MCF 10A (cell line): Measurements from ENCODE around the gene PAXX. TPM values are rescaled to one million over a fixed set of nuclear protein-coding genes. Genes with fewer than 3 reads are reported as not detected.

Experiments
- BruUV-seq: library from RNA; stranded (reverse); fragments of 400-500 nt; replicated peaks from 2 replicates; lab custom pipeline; 2021; lab: Mats Ljungman, UMichigan
- CTCF ChIA-PET: fragments of 300-600 bp; sonication (Branson Sonifier 250); formaldehyde crosslinking; extraction: SDS; loops from one replicate; lab custom pipeline; 2021; ENCODE audit warnings: antibody characterized with exemption, inconsistent platforms; lab: Yijun Ruan, JAX
- POLR2A ChIA-PET: fragments of 300-600, 350-650 bp; sonication (Branson Sonifier 250); formaldehyde crosslinking; extraction: SDS; loops from one replicate; lab custom pipeline; 2020; ENCODE audit warnings: antibody characterized with exemption, inconsistent platforms; lab: Yijun Ruan, JAX
- DNase-seq: peaks from one replicate; pipeline ENCODE4 v3.0.0-alpha.2; 2018; ENCODE audit not compliant: unreplicated experiment
- H3K27ac Mint-ChIP-seq: one replicate; pipeline ENCODE4 v1.8.0; 2022; ENCODE audit warnings: mild to moderate bottlenecking, low read depth, mixed read lengths; ENCODE audit not compliant: unreplicated experiment
- H3K27me3 Mint-ChIP-seq: one replicate; pipeline ENCODE4 v1.8.0; 2022; ENCODE audit warnings: mixed read lengths; ENCODE audit not compliant: insufficient read depth, unreplicated experiment
- H3K36me3 Mint-ChIP-seq: one replicate; pipeline ENCODE4 v1.8.0; 2022; ENCODE audit warnings: mild to moderate bottlenecking, moderate library complexity, mixed read lengths; ENCODE audit not compliant: insufficient read depth, unreplicated experiment
- H3K4me1 Mint-ChIP-seq: one replicate; pipeline ENCODE4 v1.8.0; 2022; ENCODE audit warnings: mixed read lengths; ENCODE audit not compliant: insufficient read depth, unreplicated experiment
- H3K4me3 Mint-ChIP-seq: one replicate; pipeline ENCODE4 v1.8.0; 2022; ENCODE audit warnings: mild to moderate bottlenecking, moderate library complexity, mixed read lengths; ENCODE audit not compliant: unreplicated experiment
- H3K9me3 Mint-ChIP-seq: one replicate; pipeline ENCODE4 v1.8.0; 2022; ENCODE audit warnings: mixed read lengths; ENCODE audit not compliant: unreplicated experiment
- intact Hi-C: fragments of 100-400 bp; cut with micrococcal nuclease; formaldehyde crosslinking; loops from 2 replicates; pipeline ENCODE4 v1.14.1; 2022
- total RNA-seq: library from RNA; stranded (reverse); gene quantifications from 2 replicates; pipeline ENCODE4 v1.2.3, GENCODE V29; 2022
- TF ChIP-seq, protein P1 (sequence below): fragments of 200-600 bp; IDR thresholded peaks from one replicate; pipeline ENCODE4 v1.8.0; 2022; ENCODE audit warnings: antibody characterized with exemption, mild to moderate bottlenecking; ENCODE audit not compliant: unreplicated experiment

PAXX gene
- total RNA-seq, 1 experiment from 2014 or later = 57.9 TPM

DNA sequence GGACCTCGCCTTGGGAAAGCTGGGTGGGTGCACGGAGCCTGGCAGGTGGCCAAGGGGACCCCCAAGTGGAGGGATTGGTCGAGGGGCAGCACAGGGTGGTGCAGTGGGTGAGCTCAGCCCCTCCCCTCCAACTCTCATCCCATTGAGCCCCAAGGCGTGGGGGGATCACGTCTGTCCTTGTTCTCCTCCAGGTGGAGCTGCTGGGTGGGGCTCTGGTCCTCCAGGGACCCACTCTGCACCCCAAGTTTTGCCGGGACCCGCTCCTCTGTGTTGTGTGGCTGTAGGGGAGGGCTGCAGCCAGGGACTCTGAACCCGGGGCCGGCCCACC is 43.2 kb downstream of the PAXX start:
- intact Hi-C loops = loop anchor here (1.0 to 2.0 kb wide), 3 partner anchors 87 to 248 kb away; partner anchors contain the start of gene AJM1
- H3K27me3 Mint-ChIP-seq = no peaks in the 10 kb centered on the region
- no peak overlapping the region for H3K4me3 Mint-ChIP-seq
- CTCF ChIA-PET = interaction anchor here (0.6 to 3.1 kb wide), 32 partner anchors 9 to 306 kb away, joined by 3 to 27 read pairs (median 5); partner anchors contain the start of genes MAN1B1, RABL6 and SAPCD2
- TF ChIP-seq, protein P1, sequence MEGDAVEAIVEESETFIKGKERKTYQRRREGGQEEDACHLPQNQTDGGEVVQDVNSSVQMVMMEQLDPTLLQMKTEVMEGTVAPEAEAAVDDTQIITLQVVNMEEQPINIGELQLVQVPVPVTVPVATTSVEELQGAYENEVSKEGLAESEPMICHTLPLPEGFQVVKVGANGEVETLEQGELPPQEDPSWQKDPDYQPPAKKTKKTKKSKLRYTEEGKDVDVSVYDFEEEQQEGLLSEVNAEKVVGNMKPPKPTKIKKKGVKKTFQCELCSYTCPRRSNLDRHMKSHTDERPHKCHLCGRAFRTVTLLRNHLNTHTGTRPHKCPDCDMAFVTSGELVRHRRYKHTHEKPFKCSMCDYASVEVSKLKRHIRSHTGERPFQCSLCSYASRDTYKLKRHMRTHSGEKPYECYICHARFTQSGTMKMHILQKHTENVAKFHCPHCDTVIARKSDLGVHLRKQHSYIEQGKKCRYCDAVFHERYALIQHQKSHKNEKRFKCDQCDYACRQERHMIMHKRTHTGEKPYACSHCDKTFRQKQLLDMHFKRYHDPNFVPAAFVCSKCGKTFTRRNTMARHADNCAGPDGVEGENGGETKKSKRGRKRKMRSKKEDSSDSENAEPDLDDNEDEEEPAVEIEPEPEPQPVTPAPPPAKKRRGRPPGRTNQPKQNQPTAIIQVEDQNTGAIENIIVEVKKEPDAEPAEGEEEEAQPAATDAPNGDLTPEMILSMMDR = peak; percentile 14
- no peaks in the 10 kb centered on the region for H3K9me3 Mint-ChIP-seq
- H3K4me1 Mint-ChIP-seq = no peaks in the 10 kb centered on the region
- no peak overlapping the region for H3K27ac Mint-ChIP-seq
- DNase-seq = no peak
- H3K36me3 Mint-ChIP-seq = peaks cover 11% of the 10 kb centered on the region
- no TSS peak for BruUV-seq
- POLR2A ChIA-PET = interaction anchor here (0.8 to 1.5 kb wide), 9 partner anchors 9 to 235 kb away, joined by 3 to 5 read pairs (median 4); partner anchors contain the start of genes AJM1, ANAPC2, PAXX and SSNA1

DNA sequence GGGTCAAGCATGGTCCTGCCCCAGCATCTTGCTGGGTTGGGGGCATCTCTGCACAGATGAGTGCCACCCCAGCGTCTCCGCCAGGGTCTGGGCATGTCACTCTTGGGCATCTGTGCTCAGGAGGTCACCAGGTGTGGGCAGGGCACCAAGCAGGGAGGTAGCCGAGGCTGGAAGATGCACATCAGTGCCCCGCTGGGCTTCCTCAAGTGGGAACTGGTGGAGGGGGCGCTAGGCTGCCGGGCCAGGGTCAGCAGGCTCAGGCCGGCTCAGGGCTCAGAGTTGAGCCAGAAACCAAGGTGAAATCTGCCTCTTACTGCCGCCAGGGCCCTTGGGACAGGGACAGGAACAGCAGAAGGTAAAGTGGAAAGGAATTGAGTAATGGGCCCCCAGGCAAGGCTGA is 43.7 kb downstream of the PAXX start:
- intact Hi-C loops = loop anchor here (1.0 to 2.0 kb wide), 3 partner anchors 88 to 249 kb away; partner anchors contain the start of gene AJM1

DNA sequence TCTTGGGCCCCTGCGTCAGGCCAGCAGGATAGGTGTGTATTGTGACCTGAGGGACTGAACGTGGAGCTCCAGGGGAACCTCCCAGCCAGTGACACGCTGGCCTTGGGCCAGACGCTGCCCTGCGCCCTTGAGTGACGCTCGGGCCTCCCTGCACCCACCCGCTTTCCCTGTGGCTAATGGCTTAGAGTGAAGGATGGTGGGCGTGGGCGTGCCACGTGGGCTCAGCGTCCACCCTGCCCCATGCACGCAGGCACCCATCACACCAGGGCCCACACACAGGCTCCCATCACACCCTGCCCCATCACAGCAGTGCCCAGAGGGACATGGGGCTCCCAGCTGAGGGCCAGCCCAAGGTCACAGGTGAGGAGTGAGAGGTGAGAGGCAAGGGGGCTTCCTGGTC is 44.8 kb downstream of the PAXX start:
- no peaks in the 10 kb centered on the region for H3K4me1 Mint-ChIP-seq
- intact Hi-C loops = no loop called here

More for the DNA sequence above, 43.7 kb downstream of the PAXX start:
- TF ChIP-seq, protein P1 = no peak
- BruUV-seq = no TSS peak
- no peak for DNase-seq
- H3K4me1 Mint-ChIP-seq = no peaks in the 10 kb centered on the region
- no peaks in the 10 kb centered on the region for H3K27me3 Mint-ChIP-seq
- POLR2A ChIA-PET = interaction anchor here (1.1 to 1.5 kb wide), 3 partner anchors 9 to 194 kb away, joined by 3 to 4 read pairs (median 4); partner anchors contain the start of gene AJM1
- no peaks in the 10 kb centered on the region for H3K9me3 Mint-ChIP-seq
- CTCF ChIA-PET = interaction anchor here (0.5 to 3.1 kb wide), 27 partner anchors 9 to 335 kb away, joined by 3 to 27 read pairs (median 5); partner anchors contain the start of genes MAN1B1, RABL6 and SAPCD2
- H3K4me3 Mint-ChIP-seq = no peak overlapping the region
- H3K36me3 Mint-ChIP-seq = peaks cover 11% of the 10 kb centered on the region
- H3K27ac Mint-ChIP-seq = no peak overlapping the region

DNA sequence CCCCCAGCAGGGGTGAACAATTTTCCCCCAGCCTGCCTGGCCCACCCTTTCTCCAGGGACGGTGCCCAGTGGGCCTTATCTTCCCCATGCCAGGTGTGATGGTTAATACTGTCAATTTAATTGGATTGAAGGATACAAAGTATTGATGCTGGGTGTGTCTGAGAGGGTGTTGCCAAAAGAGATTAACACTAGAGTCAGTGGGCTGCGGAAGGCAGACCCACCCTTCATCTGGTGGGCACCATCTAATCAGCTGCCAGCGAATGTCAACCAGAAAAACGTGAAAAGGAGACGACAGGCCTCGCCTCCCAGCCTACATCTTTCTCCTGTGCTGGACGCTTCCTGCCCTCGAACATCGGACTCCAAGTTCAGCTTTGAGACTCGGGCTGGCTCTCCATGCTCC is 45.3 kb downstream of the PAXX start:
- H3K27ac Mint-ChIP-seq = no peak overlapping the region
- no TSS peak for BruUV-seq
- intact Hi-C loops = no loop called here
- TF ChIP-seq, protein P1 = no peak
- H3K4me3 Mint-ChIP-seq = no peak overlapping the region
- H3K9me3 Mint-ChIP-seq = no peaks in the 10 kb centered on the region
- H3K4me1 Mint-ChIP-seq = no peaks in the 10 kb centered on the region
- no peak for DNase-seq
- CTCF ChIA-PET = interaction anchor here (0.6 to 3.1 kb wide), 8 partner anchors 8 to 583 kb away, joined by 3 to 27 read pairs (median 4); partner anchors contain the start of gene NPDC1
- POLR2A ChIA-PET = interaction anchor here (0.6 kb wide), 1 partner anchor 154 kb away, joined by 3 read pairs; no protein-coding TSS in a partner anchor
- H3K36me3 Mint-ChIP-seq = peaks cover 14% of the 10 kb centered on the region
- H3K27me3 Mint-ChIP-seq = no peaks in the 10 kb centered on the region

More for the DNA sequence above, 44.8 kb downstream of the PAXX start:
- no peak overlapping the region for H3K27ac Mint-ChIP-seq
- peaks cover 11% of the 10 kb centered on the region for H3K36me3 Mint-ChIP-seq
- no peak for DNase-seq
- H3K27me3 Mint-ChIP-seq = no peaks in the 10 kb centered on the region
- CTCF ChIA-PET = interaction anchor here (0.6 to 3.1 kb wide), 11 partner anchors 8 to 258 kb away, joined by 3 to 27 read pairs (median 4); partner anchors contain the start of genes CYSRT1, NPDC1 and SSNA1
- no peak overlapping the region for H3K4me3 Mint-ChIP-seq
- TF ChIP-seq, protein P1 = no peak
- POLR2A ChIA-PET = interaction anchor here (0.6 kb wide), 1 partner anchor 153 kb away, joined by 3 read pairs; no protein-coding TSS in a partner anchor
- no peaks in the 10 kb centered on the region for H3K9me3 Mint-ChIP-seq
- no TSS peak for BruUV-seq
